ENCODE results near the gene JUN.
A peak's percentile ranks its signal among the peaks of the same experiment; 100 is the strongest.

JUN gene

GRCh38 chr1:58823481-58824010 lies 39.7 kb upstream of the JUN start:
- no peak overlapping the region for H3K4me3 ChIP-seq (ENCODE audit: low read depth, low read length)
- DNase-seq (ENCODE audit: low read depth), result no peak
- TF ChIP-seq CTCF (IDR thresholded peaks at IDR 0.05; ENCODE audit: insufficient read depth, low read depth, low read length, missing control alignments), result no peak

- TF ChIP-seq CTCF (IDR thresholded peaks at IDR 0.05; ENCODE audit: insufficient read depth, low read depth, low read length, missing control alignments), result no peak
- no peak overlapping the region for H3K4me3 ChIP-seq (ENCODE audit: low read depth, low read length)
- DNase-seq (ENCODE audit: low read depth), result no peak
These were observed 37.5 kb upstream of the JUN start for GRCh38 chr1:58821309-58821708.

- no peak for DNase-seq (ENCODE audit: low read depth)
- no peak overlapping the region for H3K4me3 ChIP-seq (ENCODE audit: low read depth, low read length)
- TF ChIP-seq CTCF (IDR thresholded peaks at IDR 0.05; ENCODE audit: insufficient read depth, low read depth, low read length, missing control alignments), result no peak
These were observed 35.1 kb upstream of the JUN start for GRCh38 chr1:58818976-58819375.

GRCh38 chr1:58818075-58818474 lies 34.2 kb upstream of the JUN start:
- no peak for TF ChIP-seq CTCF (IDR thresholded peaks at IDR 0.05; ENCODE audit: insufficient read depth, low read depth, low read length, missing control alignments)
- DNase-seq (ENCODE audit: low read depth), result no peak
- H3K4me3 ChIP-seq (ENCODE audit: low read depth, low read length), result no peak overlapping the region

GRCh38 chr1:58816747-58817221 lies 32.9 kb upstream of the JUN start:
- TF ChIP-seq CTCF (IDR thresholded peaks at IDR 0.05; ENCODE audit: insufficient read depth, low read depth, low read length, missing control alignments), result no peak
- peak overlapping the region; percentile 89 for H3K4me3 ChIP-seq (ENCODE audit: low read depth, low read length)
- no peak for DNase-seq (ENCODE audit: low read depth)

GRCh38 chr1:58816072-58816746 lies 32.4 kb upstream of the JUN start:
- DNase-seq (ENCODE audit: low read depth), result peak; percentile 94
- TF ChIP-seq CTCF (IDR thresholded peaks at IDR 0.05; ENCODE audit: insufficient read depth, low read depth, low read length, missing control alignments), result no peak
- peak overlapping the region; percentile 89 for H3K4me3 ChIP-seq (ENCODE audit: low read depth, low read length)

- H3K4me3 ChIP-seq (ENCODE audit: low read depth, low read length), result peak overlapping the region; percentile 89
- DNase-seq (ENCODE audit: low read depth), result peak; percentile 29
- no peak for TF ChIP-seq CTCF (IDR thresholded peaks at IDR 0.05; ENCODE audit: insufficient read depth, low read depth, low read length, missing control alignments)
These were observed 31.8 kb upstream of the JUN start for GRCh38 chr1:58815686-58816071.
